Lower leg skin (tissue), 3 donors: ENCODE data around the gene RBM3.

Experiments
- POLR2A ChIP-seq, 2 donors: fragments of 450-650 bp; IDR thresholded peaks; one replicate each; pipeline ENCODE4 v1.6.1; 2016 to 2017; ENCODE audit warnings: antibody characterized with exemption in 2 of 2, mild to moderate bottlenecking in 1 of 2, moderate library complexity in 1 of 2
- TF ChIP-seq, protein P1 (sequence below), 3 donors: fragments of 450-650 bp; IDR thresholded peaks; one replicate each; pipeline ENCODE4 v1.5.1; 2016; ENCODE audit warnings: antibody characterized with exemption in 3 of 3, mild to moderate bottlenecking in 3 of 3, moderate library complexity in 2 of 3

GRCh38 chrX:48560681-48561080, 13.6 kb upstream of the RBM3 start:
- TF ChIP-seq POLR2A (IDR thresholded peaks at IDR 0.05): no peak
- TF ChIP-seq, protein P1, sequence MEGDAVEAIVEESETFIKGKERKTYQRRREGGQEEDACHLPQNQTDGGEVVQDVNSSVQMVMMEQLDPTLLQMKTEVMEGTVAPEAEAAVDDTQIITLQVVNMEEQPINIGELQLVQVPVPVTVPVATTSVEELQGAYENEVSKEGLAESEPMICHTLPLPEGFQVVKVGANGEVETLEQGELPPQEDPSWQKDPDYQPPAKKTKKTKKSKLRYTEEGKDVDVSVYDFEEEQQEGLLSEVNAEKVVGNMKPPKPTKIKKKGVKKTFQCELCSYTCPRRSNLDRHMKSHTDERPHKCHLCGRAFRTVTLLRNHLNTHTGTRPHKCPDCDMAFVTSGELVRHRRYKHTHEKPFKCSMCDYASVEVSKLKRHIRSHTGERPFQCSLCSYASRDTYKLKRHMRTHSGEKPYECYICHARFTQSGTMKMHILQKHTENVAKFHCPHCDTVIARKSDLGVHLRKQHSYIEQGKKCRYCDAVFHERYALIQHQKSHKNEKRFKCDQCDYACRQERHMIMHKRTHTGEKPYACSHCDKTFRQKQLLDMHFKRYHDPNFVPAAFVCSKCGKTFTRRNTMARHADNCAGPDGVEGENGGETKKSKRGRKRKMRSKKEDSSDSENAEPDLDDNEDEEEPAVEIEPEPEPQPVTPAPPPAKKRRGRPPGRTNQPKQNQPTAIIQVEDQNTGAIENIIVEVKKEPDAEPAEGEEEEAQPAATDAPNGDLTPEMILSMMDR (IDR thresholded peaks at IDR 0.05): no peak
